ENCODE data around the gene BST1. TPM values are rescaled to one million over a fixed set of nuclear protein-coding genes. Genes with fewer than 3 reads are reported as not detected.
"Not testable (repeated sequence)": the region's sequence is repeated elsewhere in the genome, so short reads cannot be mapped to it uniquely, and the experiment has no call there.

Gene BST1
- total RNA-seq, 1 experiment from 2014 or later = 1.1 TPM

DNA sequence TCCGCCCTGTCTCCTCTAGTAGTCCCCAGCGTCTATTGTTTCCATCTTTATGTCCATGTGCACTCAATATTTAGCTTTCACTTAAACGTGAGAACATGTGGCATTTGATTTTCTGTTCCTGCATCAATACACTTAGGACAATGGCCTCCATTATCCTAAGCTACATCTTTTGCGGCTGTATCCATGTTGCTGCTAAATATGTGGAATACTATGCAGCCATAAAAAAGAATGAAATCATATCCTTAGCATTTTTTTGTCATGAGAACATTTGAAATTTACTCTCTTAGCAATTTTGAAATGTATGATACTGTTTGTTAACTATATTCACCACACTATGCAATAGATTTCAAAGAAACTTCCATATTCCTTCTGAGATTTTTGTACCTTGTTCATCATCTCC is 55.4 kb downstream of the BST1 start:
- DNase-seq (ENCODE audit: unreplicated experiment) = no peak
- no peaks in the 10 kb centered on the region for H3K9me3 Mint-ChIP-seq (ENCODE audit: unreplicated experiment)
- no peak overlapping the region for H3K27ac Mint-ChIP-seq (ENCODE audit: low read depth, unreplicated experiment)
- intact Hi-C loops (cut with micrococcal nuclease) = loop anchor here (2.0 kb wide), 1 partner anchor 279 kb away; no protein-coding TSS in a partner anchor
- no peak overlapping the region for H3K4me3 Mint-ChIP-seq (ENCODE audit: unreplicated experiment)
- POLR2A ChIA-PET = no interaction called here
- no peaks in the 10 kb centered on the region for H3K36me3 Mint-ChIP-seq (ENCODE audit: insufficient read depth, unreplicated experiment)
- peaks cover 5% of the 10 kb centered on the region for H3K4me1 Mint-ChIP-seq (ENCODE audit: insufficient read depth, unreplicated experiment)
- no TSS peak for BruUV-seq (replicated peaks)
- CTCF ChIA-PET = interaction anchor here (0.6 to 2.9 kb wide), 4 partner anchors 9 to 47 kb away, joined by 3 to 11 read pairs (median 4); no protein-coding TSS in a partner anchor
- H3K27me3 Mint-ChIP-seq (ENCODE audit: insufficient read depth, unreplicated experiment) = no peaks in the 10 kb centered on the region
- TF ChIP-seq, protein P1, sequence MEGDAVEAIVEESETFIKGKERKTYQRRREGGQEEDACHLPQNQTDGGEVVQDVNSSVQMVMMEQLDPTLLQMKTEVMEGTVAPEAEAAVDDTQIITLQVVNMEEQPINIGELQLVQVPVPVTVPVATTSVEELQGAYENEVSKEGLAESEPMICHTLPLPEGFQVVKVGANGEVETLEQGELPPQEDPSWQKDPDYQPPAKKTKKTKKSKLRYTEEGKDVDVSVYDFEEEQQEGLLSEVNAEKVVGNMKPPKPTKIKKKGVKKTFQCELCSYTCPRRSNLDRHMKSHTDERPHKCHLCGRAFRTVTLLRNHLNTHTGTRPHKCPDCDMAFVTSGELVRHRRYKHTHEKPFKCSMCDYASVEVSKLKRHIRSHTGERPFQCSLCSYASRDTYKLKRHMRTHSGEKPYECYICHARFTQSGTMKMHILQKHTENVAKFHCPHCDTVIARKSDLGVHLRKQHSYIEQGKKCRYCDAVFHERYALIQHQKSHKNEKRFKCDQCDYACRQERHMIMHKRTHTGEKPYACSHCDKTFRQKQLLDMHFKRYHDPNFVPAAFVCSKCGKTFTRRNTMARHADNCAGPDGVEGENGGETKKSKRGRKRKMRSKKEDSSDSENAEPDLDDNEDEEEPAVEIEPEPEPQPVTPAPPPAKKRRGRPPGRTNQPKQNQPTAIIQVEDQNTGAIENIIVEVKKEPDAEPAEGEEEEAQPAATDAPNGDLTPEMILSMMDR (IDR thresholded peaks at IDR 0.05; ENCODE audit: unreplicated experiment) = no peak

DNA sequence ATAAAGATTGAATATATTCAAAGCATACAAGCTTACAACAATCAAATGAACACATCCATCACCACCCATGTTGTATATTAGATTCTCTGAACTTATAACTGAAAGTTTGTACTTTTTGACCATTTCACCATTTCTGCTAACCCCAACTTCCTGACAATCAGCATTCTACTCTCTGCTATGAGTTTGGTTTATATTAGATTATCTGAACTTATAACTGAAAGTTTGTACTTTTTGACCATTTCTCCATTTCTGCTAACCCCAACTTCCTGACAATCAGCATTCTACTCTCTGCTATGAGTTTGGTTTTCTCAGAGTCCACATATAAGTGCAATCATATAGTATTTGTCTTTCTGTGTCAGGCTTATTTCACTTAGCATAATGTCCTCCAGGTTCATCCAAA is 59.6 kb downstream of the BST1 start:
- H3K4me3 Mint-ChIP-seq (ENCODE audit: unreplicated experiment); H3K27me3 Mint-ChIP-seq (ENCODE audit: insufficient read depth, unreplicated experiment); intact Hi-C loops (cut with micrococcal nuclease); H3K9me3 Mint-ChIP-seq (ENCODE audit: unreplicated experiment); H3K27ac Mint-ChIP-seq (ENCODE audit: low read depth, unreplicated experiment); H3K4me1 Mint-ChIP-seq (ENCODE audit: insufficient read depth, unreplicated experiment); H3K36me3 Mint-ChIP-seq (ENCODE audit: insufficient read depth, unreplicated experiment); DNase-seq (ENCODE audit: unreplicated experiment); BruUV-seq (replicated peaks): not testable (repeated sequence)
- ChIA-PET CTCF (interaction anchor here (0.6 kb wide), 1 partner anchor 304 kb away, joined by 5 read pairs; no protein-coding TSS in a partner anchor), POLR2A (interaction anchor here (0.6 kb wide), 1 partner anchor 113 kb away, joined by 3 read pairs; no protein-coding TSS in a partner anchor)

DNA sequence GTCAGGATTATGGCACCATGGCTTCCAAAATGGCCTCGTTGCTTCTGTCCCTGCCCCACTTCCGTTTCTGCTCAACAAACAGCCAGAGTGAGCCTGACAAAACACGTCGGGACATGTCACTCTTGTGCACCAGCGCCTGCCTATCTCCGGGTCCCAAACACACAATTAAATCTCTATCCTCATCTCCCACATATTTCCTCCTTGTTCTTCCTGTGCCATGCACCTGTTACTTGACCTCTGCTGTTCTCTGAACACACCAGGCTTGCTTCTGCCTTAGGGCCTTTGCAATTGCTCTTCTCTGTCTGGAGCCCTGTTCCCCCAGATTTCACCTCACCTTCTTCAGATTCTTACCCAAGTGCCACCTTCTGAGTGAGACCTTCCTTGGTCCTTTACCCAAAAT is 62.5 kb downstream of the BST1 start:
- no peaks in the 10 kb centered on the region for H3K27me3 Mint-ChIP-seq (ENCODE audit: insufficient read depth, unreplicated experiment)
- BruUV-seq (replicated peaks) = no TSS peak
- CTCF ChIA-PET = interaction anchor here (0.6 kb wide), 1 partner anchor 236 kb away, joined by 3 read pairs; no protein-coding TSS in a partner anchor

DNA sequence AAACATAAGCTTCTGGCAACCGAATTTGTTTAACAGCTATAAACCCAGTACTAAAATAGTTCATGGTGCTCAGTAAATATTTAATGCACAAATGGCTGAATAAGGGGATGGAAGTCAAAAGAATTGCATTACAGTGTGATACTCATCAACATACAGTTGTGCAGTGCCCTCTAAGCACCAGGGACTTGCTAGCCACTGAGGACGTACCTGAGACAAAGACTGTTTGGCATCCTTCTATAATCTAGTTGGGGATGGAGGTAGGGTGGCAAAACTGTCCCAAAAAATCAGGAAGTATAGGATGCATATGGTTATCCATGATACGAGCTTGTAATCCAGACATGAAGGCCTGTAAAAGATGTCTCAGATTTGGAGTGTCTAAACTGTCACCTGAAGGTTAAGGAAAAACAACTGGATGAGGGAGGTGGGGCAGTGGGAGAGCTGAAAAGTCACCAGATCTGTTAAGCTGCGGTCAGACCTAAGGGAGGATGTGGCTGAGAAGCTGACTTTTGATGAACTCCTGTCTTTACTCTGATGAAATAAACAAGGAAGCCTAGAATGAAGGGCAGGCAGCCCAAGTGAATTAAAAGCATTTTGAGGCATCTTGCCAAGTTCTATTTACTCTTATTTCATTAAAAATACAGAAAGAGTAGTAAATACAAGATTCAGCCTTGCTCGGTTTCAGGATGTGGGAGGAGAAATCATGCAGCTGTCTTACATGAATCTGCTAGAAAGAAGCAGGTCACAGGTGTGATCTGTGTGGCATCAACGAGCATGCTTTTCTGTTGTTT is 63.2 kb downstream of the BST1 start:
- intact Hi-C loops (cut with micrococcal nuclease) = no loop called here
- no peak overlapping the region for H3K4me3 Mint-ChIP-seq (ENCODE audit: unreplicated experiment)
- no peaks in the 10 kb centered on the region for H3K36me3 Mint-ChIP-seq (ENCODE audit: insufficient read depth, unreplicated experiment)
- POLR2A ChIA-PET = no interaction called here
- DNase-seq (ENCODE audit: unreplicated experiment) = no peak
- BruUV-seq (replicated peaks) = no TSS peak
- no peak overlapping the region for H3K27ac Mint-ChIP-seq (ENCODE audit: low read depth, unreplicated experiment)
- TF ChIP-seq, protein P1 (IDR thresholded peaks at IDR 0.05; ENCODE audit: unreplicated experiment) = no peak
- H3K9me3 Mint-ChIP-seq (ENCODE audit: unreplicated experiment) = peaks cover 8% of the 10 kb centered on the region
- peaks cover 5% of the 10 kb centered on the region for H3K4me1 Mint-ChIP-seq (ENCODE audit: insufficient read depth, unreplicated experiment)
- no peaks in the 10 kb centered on the region for H3K27me3 Mint-ChIP-seq (ENCODE audit: insufficient read depth, unreplicated experiment)
- CTCF ChIA-PET = interaction anchor here (0.6 kb wide), 2 partner anchors 14 to 183 kb away, joined by 3 to 7 read pairs; no protein-coding TSS in a partner anchor

More for the DNA sequence above, 62.5 kb downstream of the BST1 start:
- POLR2A ChIA-PET = no interaction called here
- TF ChIP-seq, protein P1 (IDR thresholded peaks at IDR 0.05; ENCODE audit: unreplicated experiment) = no peak
- no peak overlapping the region for H3K27ac Mint-ChIP-seq (ENCODE audit: low read depth, unreplicated experiment)
- intact Hi-C loops (cut with micrococcal nuclease) = no loop called here
- H3K4me1 Mint-ChIP-seq (ENCODE audit: insufficient read depth, unreplicated experiment) = peaks cover 5% of the 10 kb centered on the region
- H3K4me3 Mint-ChIP-seq (ENCODE audit: unreplicated experiment) = no peak overlapping the region
- no peaks in the 10 kb centered on the region for H3K36me3 Mint-ChIP-seq (ENCODE audit: insufficient read depth, unreplicated experiment)
- no peak for DNase-seq (ENCODE audit: unreplicated experiment)
- H3K9me3 Mint-ChIP-seq (ENCODE audit: unreplicated experiment) = peaks cover 8% of the 10 kb centered on the region
